Measurements from ENCODE around the gene GLDN.

The GLDN gene

GRCh38 chr15:51334011-51334451 lies 7.4 kb upstream of the GLDN start:
- TF ChIP-seq CTCF (IDR thresholded peaks at IDR 0.05; ENCODE audit: extremely low read depth, missing control alignments), result no peak
- DNase-seq (ENCODE audit: low spot score), result no peak

DNA sequence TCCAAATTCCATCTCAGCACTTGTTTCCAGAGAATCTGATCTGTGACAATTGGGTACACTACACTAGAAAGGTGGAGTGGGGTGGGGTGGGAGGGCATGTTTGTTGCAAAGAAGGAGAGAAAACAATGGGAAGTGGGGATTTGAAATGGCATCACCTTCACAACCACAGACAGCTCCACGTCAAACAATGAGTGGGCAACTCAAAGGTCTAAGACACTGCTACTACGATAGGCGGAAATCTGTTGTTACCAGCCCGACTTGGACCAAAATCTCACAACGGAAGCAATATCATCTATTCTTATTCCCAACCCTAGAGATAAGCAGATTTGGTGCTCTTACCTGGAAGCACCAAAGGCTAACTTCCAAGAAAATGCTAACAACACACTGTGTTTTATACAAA lies 6.4 kb upstream of the GLDN start:
- DNase-seq (ENCODE audit: low spot score), result no peak
- TF ChIP-seq CTCF (IDR thresholded peaks at IDR 0.05; ENCODE audit: extremely low read depth, missing control alignments), result no peak

- no peak for TF ChIP-seq CTCF (IDR thresholded peaks at IDR 0.05; ENCODE audit: extremely low read depth, missing control alignments)
- DNase-seq (ENCODE audit: low spot score), result peak; percentile 72
These were observed 5.7 kb upstream of the GLDN start for GRCh38 chr15:51335538-51336410.

- no peak for TF ChIP-seq CTCF (IDR thresholded peaks at IDR 0.05; ENCODE audit: extremely low read depth, missing control alignments)
- DNase-seq (ENCODE audit: low spot score), result no peak
These were observed 3.0 kb upstream of the GLDN start, which contains the start of gene CYP19A1 for GRCh38 chr15:51338496-51338895. CYP19A1 (minus strand) TSS chr15:51338596; CDS start chr15:51242912, 95,684 bp downstream.

GRCh38 chr15:51342227-51342999 lies 958 bp downstream of the GLDN start:
- DNase-seq (ENCODE audit: low spot score), result no peak
- no peak for TF ChIP-seq CTCF (IDR thresholded peaks at IDR 0.05; ENCODE audit: extremely low read depth, missing control alignments)

DNA sequence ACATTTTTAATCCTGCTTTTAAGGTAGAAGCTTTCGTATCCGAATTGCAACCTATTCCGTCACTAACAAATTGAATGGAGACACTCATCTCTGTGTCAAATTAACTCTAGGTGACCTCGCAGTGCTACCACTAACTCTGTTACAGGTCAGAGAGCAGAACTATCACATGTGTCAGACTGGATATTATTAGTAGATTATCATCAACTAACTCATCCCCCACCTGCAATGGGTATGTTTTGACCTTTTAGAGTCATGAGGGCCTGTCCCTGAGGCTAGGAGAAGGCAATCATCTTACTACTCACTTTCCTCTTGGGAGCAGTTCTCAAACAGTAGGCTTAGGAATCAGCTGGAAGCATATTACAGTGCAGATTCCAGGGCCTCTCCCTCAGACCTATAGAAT lies 2.0 kb downstream of the GLDN start:
- TF ChIP-seq CTCF (IDR thresholded peaks at IDR 0.05; ENCODE audit: extremely low read depth, missing control alignments), result no peak
- DNase-seq (ENCODE audit: low spot score), result no peak

DNA sequence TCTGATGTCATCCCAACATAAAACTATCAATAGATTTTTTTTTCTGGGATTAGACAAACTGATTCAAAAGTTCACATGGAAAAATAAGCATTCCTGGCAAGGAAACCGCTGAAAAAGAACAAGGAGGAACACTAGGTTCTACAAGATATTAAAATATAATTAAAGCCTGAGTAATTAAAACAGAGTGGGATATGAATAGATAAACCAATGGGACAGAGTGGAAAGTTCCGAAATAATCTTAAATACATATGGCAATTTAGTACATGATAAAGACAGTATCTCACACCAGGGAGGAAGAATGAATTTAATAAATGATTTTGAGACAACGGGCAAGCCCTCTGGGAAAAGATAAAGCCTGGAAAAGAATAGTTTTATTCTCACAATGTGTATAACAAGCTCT lies 4.7 kb downstream of the GLDN start:
- TF ChIP-seq CTCF (IDR thresholded peaks at IDR 0.05; ENCODE audit: extremely low read depth, missing control alignments), result no peak
- DNase-seq (ENCODE audit: low spot score), result no peak
